ENCODE results near the gene SMIM22. TPM values are rescaled to one million over a fixed set of nuclear protein-coding genes. Genes with fewer than 3 reads are reported as not detected.

SMIM22 gene
- total RNA-seq, 6 donors from 2014 or later, result 5.2 to 71.0 (median 36.6) TPM

DNA sequence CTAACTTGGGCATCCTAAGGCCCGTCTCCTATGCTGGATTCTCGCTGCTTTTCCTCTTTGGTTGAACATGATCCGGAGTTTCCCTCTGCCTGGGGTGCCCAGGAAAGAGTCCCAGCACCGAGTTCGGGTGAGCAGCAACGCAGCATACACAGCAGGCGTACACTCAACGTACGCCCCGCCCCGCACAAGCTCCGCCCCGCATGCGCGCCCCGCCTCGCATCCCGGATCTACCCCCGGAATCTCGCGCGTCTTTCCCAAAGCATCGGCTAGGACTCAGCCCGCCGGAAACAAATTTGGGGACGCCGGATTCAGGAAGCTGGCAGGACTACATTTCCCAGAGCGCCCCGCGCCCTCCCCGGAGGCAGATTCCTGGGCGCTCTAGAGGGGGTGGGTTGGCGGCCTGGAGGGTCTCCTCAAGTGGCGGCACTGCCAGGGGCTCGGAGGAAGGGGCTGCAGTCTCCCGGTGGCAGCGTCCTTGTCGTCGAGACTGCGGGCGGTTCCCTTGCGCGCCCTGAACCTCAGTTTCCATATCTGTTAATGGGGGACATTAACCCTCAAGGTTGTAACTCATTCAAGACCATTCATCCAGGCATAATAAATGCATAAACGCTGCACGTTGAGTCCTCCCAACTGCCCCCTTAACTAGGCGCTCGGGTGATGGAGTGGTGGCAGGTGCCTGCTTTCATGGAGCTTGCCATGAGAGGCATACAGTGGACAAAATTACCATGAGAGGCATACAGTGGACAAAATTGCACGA is 26.4 kb upstream of the SMIM22 start:
- H3K4me1 ChIP-seq, result peaks cover 26 to 38% (median 32%) of the 10 kb centered on the region in 4 donors
- WGBS, 2 donors, result 6 to 11% methylated on average over 19 to 45 of the region's 48 CpGs
- peak overlapping the region in 3 of 4 donors; percentile 87 to 99 (median 97) for H3K4me3 ChIP-seq

GRCh38 chr16:4769306-4769638 is 25.9 kb upstream of the SMIM22 start:
- WGBS, 2 donors, result 54 to 64% methylated on average over 7 of the region's 7 CpGs
- TF ChIP-seq POLR2A (IDR thresholded peaks at IDR 0.05), result no peak
- TF ChIP-seq, protein P1, sequence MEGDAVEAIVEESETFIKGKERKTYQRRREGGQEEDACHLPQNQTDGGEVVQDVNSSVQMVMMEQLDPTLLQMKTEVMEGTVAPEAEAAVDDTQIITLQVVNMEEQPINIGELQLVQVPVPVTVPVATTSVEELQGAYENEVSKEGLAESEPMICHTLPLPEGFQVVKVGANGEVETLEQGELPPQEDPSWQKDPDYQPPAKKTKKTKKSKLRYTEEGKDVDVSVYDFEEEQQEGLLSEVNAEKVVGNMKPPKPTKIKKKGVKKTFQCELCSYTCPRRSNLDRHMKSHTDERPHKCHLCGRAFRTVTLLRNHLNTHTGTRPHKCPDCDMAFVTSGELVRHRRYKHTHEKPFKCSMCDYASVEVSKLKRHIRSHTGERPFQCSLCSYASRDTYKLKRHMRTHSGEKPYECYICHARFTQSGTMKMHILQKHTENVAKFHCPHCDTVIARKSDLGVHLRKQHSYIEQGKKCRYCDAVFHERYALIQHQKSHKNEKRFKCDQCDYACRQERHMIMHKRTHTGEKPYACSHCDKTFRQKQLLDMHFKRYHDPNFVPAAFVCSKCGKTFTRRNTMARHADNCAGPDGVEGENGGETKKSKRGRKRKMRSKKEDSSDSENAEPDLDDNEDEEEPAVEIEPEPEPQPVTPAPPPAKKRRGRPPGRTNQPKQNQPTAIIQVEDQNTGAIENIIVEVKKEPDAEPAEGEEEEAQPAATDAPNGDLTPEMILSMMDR (IDR thresholded peaks at IDR 0.05), result no peak
- TF ChIP-seq POLR2AphosphoS5 (IDR thresholded peaks at IDR 0.05), result no peak
- no peak for TF ChIP-seq EP300 (IDR thresholded peaks at IDR 0.05)
- H3K27me3 ChIP-seq, result no peaks in the 10 kb centered on the region
- H3K4me1 ChIP-seq, result peaks cover 26 to 38% (median 32%) of the 10 kb centered on the region in 4 donors
- H3K36me3 ChIP-seq, result peaks cover 0 to 12% (median 3%) of the 10 kb centered on the region in 4 donors
- ATAC-seq (ENCODE audit: low FRiP score in 2 of 2), result no peak
- no peak for DNase-seq
- H3K27ac ChIP-seq, result peak overlapping the region in 3 of 4 donors; percentile 89 to 91 (median 90)
- H3K4me3 ChIP-seq, result peak overlapping the region in 3 of 4 donors; percentile 87 to 99 (median 97)
- H3K9me3 ChIP-seq, result no peaks in the 10 kb centered on the region

More for the DNA sequence above, 26.4 kb upstream of the SMIM22 start:
- H3K27me3 ChIP-seq, result no peaks in the 10 kb centered on the region
- no peaks in the 10 kb centered on the region for H3K9me3 ChIP-seq
- TF ChIP-seq, protein P1 (IDR thresholded peaks at IDR 0.05), result peak in 1 of 6 experiments; percentile 12
- peak in 2 of 4 donors; percentile 59 to 90 for TF ChIP-seq POLR2A (IDR thresholded peaks at IDR 0.05)
- no peak for TF ChIP-seq EP300 (IDR thresholded peaks at IDR 0.05)
- TF ChIP-seq POLR2AphosphoS5 (IDR thresholded peaks at IDR 0.05), result peak in 1 of 2 donors; percentile 89
- DNase-seq (peak; percentile 99 to 100), ATAC-seq (ENCODE audit: low FRiP score in 2 of 2) (peak; percentile 96)
- peak overlapping the region; percentile 74 to 91 (median 90) for H3K27ac ChIP-seq
- H3K36me3 ChIP-seq, result peaks cover 0 to 16% (median 8%) of the 10 kb centered on the region in 4 donors

- H3K27ac ChIP-seq, result no peak overlapping the region
- H3K27me3 ChIP-seq, result no peaks in the 10 kb centered on the region
- DNase-seq (no peak), ATAC-seq (ENCODE audit: low FRiP score in 2 of 2) (no peak)
- no peaks in the 10 kb centered on the region for H3K9me3 ChIP-seq
- H3K36me3 ChIP-seq, result no peaks in the 10 kb centered on the region
- WGBS, 2 donors, result 58 to 64% methylated on average over 3 of the region's 3 CpGs
- TF ChIP-seq EP300 (IDR thresholded peaks at IDR 0.05) (no peak), POLR2AphosphoS5 (IDR thresholded peaks at IDR 0.05) (no peak), POLR2A (IDR thresholded peaks at IDR 0.05) (no peak)
- TF ChIP-seq, protein P1 (IDR thresholded peaks at IDR 0.05), result no peak
- peaks cover 12 to 19% (median 13%) of the 10 kb centered on the region in 4 donors for H3K4me1 ChIP-seq
- no peak overlapping the region for H3K4me3 ChIP-seq
Measured at GRCh38 chr16:4771646-4772045, 23.5 kb upstream of the SMIM22 start.

GRCh38 chr16:4772351-4772750 is 22.8 kb upstream of the SMIM22 start:
- Histone ChIP-seq H3K27me3 (no peaks in the 10 kb centered on the region), H3K9me3 (no peaks in the 10 kb centered on the region), H3K27ac (no peak overlapping the region), H3K36me3 (no peaks in the 10 kb centered on the region), H3K4me1 (peaks cover 12 to 17% (median 13%) of the 10 kb centered on the region in 4 donors), H3K4me3 (no peak overlapping the region)
- 84% methylated on average over 5 of the region's 5 CpGs for WGBS, 2 donors
- ATAC-seq (ENCODE audit: low FRiP score in 2 of 2) (no peak), DNase-seq (no peak)
- TF ChIP-seq POLR2AphosphoS5 (IDR thresholded peaks at IDR 0.05) (no peak), POLR2A (IDR thresholded peaks at IDR 0.05) (no peak)

GRCh38 chr16:4775005-4775404 is 20.2 kb upstream of the SMIM22 start:
- H3K9me3 ChIP-seq, result no peaks in the 10 kb centered on the region
- ATAC-seq (ENCODE audit: low FRiP score in 2 of 2) (no peak), DNase-seq (no peak)
- no peak overlapping the region for H3K27ac ChIP-seq
- H3K4me3 ChIP-seq, result no peak overlapping the region
- TF ChIP-seq POLR2AphosphoS5 (IDR thresholded peaks at IDR 0.05) (no peak), POLR2A (IDR thresholded peaks at IDR 0.05) (no peak), EP300 (IDR thresholded peaks at IDR 0.05) (no peak)
- TF ChIP-seq, protein P1 (IDR thresholded peaks at IDR 0.05), result no peak
- H3K27me3 ChIP-seq, result no peaks in the 10 kb centered on the region
- no peaks in the 10 kb centered on the region for H3K36me3 ChIP-seq
- WGBS, 2 donors, result 72 to 87% methylated on average over 4 of the region's 13 CpGs
- H3K4me1 ChIP-seq, result no peaks in the 10 kb centered on the region

All from upper lobe of left lung (tissue), 6 donors.